ENCODE measurements around the gene CAPZB. TPM values are rescaled to one million over a fixed set of nuclear protein-coding genes. Genes with fewer than 3 reads are reported as not detected.

The CAPZB gene
- polyA plus RNA-seq, 2 of the 4 experiments (the other 2 are of a cell fraction): 133 to 296 TPM

DNA sequence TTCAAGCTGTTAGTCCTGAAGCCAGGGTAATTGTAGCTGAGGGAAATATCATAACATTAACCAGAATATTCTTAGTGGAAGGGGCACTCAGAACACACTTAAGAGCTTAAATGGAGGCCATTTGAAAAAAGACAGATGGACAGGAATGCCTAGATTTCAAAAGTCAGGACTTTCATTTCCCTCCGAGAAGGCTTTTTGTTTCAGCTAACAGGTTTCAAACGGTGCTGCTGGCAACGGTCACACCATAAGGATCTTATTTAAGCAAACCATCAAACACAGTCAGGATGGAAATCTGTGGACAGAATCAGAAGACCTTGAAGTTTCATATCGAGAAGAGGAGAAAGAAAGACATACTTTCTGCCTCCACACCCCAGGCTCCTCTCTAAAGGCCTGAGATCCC lies 103.1 kb downstream of the CAPZB start:
- no peak overlapping the region for H3K4me3 ChIP-seq
- H3K27ac ChIP-seq: no peak overlapping the region
- FAIRE-seq: no peak
- 82% methylated on average over 4 of the region's 4 CpGs for WGBS (ENCODE audit: missing lambda C conversion rate)
- no peak overlapping the region for H3K4me2 ChIP-seq
- ChIA-PET CTCF (interaction anchor here (0.7 to 4.0 kb wide), 4 partner anchors 8 to 269 kb away, joined by 3 to 19 read pairs (median 6); no protein-coding TSS in a partner anchor), POLR2A (no interaction called here)
- TF ChIP-seq, protein P1, sequence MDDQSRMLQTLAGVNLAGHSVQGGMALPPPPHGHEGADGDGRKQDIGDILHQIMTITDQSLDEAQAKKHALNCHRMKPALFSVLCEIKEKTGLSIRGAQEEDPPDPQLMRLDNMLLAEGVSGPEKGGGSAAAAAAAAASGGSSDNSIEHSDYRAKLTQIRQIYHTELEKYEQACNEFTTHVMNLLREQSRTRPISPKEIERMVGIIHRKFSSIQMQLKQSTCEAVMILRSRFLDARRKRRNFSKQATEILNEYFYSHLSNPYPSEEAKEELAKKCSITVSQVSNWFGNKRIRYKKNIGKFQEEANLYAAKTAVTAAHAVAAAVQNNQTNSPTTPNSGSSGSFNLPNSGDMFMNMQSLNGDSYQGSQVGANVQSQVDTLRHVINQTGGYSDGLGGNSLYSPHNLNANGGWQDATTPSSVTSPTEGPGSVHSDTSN (IDR thresholded peaks at IDR 0.05): no peak
- TF ChIP-seq EHF (CRISPR knock-in tag; IDR thresholded peaks at IDR 0.05) (no peak), POLR2AphosphoS2 (conservative IDR thresholded peaks at IDR 0.05; ENCODE audit: low read length) (no peak), POLR2A (IDR thresholded peaks at IDR 0.05; ENCODE audit: low read length) (no peak), ESRRA (IDR thresholded peaks at IDR 0.05; ENCODE audit: borderline replicate concordance, low read length) (no peak), RAD21 (conservative IDR thresholded peaks at IDR 0.05 in 1 of 2, IDR thresholded peaks at IDR 0.05 in 1 of 2) (no peak), HEYL (CRISPR knock-in tag; IDR thresholded peaks at IDR 0.05) (no peak), HOXB5 (CRISPR knock-in tag; IDR thresholded peaks at IDR 0.05) (no peak)
- peaks cover 3% of the 10 kb centered on the region; the same call in 1 of the 3 replicates for H3K4me1 ChIP-seq
- H3K9me3 ChIP-seq: peaks cover under 1% of the 10 kb centered on the region; the same call in 1 of the 3 replicates
- DNase-seq (ENCODE audit: low read depth in 1 of 2, low spot score in 1 of 2): no peak
- no peak for ATAC-seq

DNA sequence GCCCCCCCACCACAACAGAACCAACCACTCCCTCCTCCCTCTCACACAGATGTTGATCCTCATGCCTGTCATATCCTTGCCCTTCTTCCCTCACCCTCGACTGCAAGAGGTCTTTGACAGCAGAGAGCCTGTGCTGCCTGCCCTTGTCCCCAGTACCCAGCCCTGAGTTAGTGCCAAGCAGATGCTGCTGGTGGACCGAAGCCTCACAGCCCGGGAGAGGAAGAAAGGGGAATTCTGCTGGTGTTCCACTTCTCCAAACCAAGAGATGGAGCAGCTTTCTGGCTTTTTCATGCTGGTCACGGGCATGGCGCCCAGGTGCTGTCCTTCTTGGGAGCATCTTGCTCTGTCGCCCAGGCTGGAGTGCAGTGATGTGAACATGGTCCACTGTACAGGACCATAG lies 104.1 kb downstream of the CAPZB start:
- FAIRE-seq: no peak

DNA sequence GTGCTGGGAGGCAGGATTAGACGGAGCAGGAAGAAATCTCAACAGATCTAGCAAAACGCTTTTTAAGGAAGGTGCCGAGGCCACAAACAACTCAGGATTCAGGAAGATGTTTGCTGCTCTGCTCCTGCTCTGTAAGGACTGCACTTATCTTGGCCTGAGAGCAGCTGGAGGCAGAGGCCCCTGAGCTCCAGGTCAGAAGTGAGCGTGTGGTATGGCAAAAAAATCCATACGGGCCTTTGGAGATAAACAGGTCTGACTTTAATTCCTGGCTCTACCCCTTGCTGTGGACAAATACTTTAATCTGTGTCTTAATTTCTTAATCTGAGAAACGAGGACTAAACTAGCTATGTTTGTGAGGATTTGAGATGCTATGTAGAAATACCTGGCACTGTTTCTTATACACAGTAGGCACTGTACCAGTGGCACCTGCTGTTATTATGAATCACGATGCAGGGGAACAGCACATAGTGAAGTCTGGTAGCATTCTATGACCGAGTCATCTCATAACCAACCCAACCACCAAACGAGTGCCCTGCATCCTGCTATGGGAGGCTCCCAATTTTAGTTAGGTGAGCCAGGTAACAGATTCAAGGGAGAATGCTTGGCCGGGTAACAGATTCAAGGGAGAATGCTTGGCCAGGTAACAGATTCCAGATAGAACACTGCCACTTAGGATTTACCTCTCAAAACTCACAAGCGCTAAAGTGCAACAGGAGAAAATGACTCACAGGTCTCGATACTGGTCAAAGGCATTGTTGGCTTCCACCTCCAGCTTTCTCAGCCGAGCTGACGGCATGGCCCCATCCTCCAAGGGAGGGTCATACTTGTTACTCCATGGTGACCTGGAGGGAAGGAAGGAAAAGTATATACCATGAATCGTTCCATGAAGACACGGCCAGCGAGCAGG lies 107.3 kb downstream of the CAPZB start:
- WGBS (ENCODE audit: missing lambda C conversion rate): 93% methylated on average over 17 of the region's 17 CpGs
- Histone ChIP-seq H3K4me3 (no peak overlapping the region), H3K4me2 (no peak overlapping the region), H3K9me3 (peaks cover 3% of the 10 kb centered on the region; the same call in 1 of the 3 replicates), H3K4me1 (no peaks in the 10 kb centered on the region), H3K27ac (no peak overlapping the region)
- ChIA-PET POLR2A (no interaction called here), CTCF (no interaction called here)
- ATAC-seq (no peak), DNase-seq (ENCODE audit: low read depth in 1 of 2, low spot score in 1 of 2) (no peak), FAIRE-seq (no peak)
- TF ChIP-seq CBX8 (IDR thresholded peaks at IDR 0.05) (no peak), ZSCAN20 (CRISPR knock-in tag; IDR thresholded peaks at IDR 0.05) (no peak), RARB (CRISPR knock-in tag; IDR thresholded peaks at IDR 0.05) (no peak), POLR2AphosphoS2 (conservative IDR thresholded peaks at IDR 0.05; ENCODE audit: low read length) (no peak), BHLHE40 (IDR thresholded peaks at IDR 0.05; ENCODE audit: low read depth, low read length) (no peak), FOSL2 (IDR thresholded peaks at IDR 0.05) (no peak), FOSL2 (CRISPR knock-in tag; IDR thresholded peaks at IDR 0.05) (no peak), RFX5 (IDR thresholded peaks at IDR 0.05) (no peak), RNF2 (IDR thresholded peaks at IDR 0.05; ENCODE audit: borderline replicate concordance, low read depth) (no peak), SMC3 (IDR thresholded peaks at IDR 0.05) (no peak), FOSB (CRISPR knock-in tag; IDR thresholded peaks at IDR 0.05) (no peak), HDAC2 (IDR thresholded peaks at IDR 0.05) (no peak), MYC (IDR thresholded peaks at IDR 0.05; ENCODE audit: borderline replicate concordance, low read length) (no peak)
- TF ChIP-seq, protein P2, sequence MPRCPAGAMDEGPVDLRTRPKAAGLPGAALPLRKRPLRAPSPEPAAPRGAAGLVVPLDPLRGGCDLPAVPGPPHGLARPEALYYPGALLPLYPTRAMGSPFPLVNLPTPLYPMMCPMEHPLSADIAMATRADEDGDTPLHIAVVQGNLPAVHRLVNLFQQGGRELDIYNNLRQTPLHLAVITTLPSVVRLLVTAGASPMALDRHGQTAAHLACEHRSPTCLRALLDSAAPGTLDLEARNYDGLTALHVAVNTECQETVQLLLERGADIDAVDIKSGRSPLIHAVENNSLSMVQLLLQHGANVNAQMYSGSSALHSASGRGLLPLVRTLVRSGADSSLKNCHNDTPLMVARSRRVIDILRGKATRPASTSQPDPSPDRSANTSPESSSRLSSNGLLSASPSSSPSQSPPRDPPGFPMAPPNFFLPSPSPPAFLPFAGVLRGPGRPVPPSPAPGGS (IDR thresholded peaks at IDR 0.05): no peak
- TF ChIP-seq, protein P3, sequence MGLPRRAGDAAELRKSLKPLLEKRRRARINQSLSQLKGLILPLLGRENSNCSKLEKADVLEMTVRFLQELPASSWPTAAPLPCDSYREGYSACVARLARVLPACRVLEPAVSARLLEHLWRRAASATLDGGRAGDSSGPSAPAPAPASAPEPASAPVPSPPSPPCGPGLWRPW (IDR thresholded peaks at IDR 0.05): no peak

More for the DNA sequence above, 104.1 kb downstream of the CAPZB start:
- Histone ChIP-seq H3K4me1 (peaks cover 3% of the 10 kb centered on the region; the same call in 1 of the 3 replicates), H3K4me2 (no peak overlapping the region), H3K27ac (no peak overlapping the region), H3K4me3 (no peak overlapping the region), H3K9me3 (peaks cover 3% of the 10 kb centered on the region; the same call in 1 of the 3 replicates)
- ATAC-seq (no peak), DNase-seq (ENCODE audit: low read depth in 1 of 2, low spot score in 1 of 2) (no peak)
- WGBS (ENCODE audit: missing lambda C conversion rate): 89% methylated on average over 6 of the region's 6 CpGs
- ChIA-PET POLR2A (no interaction called here), CTCF (interaction anchor here (1.1 to 2.1 kb wide), 3 partner anchors 10 to 270 kb away, joined by 6 to 7 read pairs (median 6); no protein-coding TSS in a partner anchor)
- TF ChIP-seq CBX2 (IDR thresholded peaks at IDR 0.05; ENCODE audit: borderline replicate concordance, low read depth): no peak
- no peak for TF ChIP-seq CHD4 (IDR thresholded peaks at IDR 0.05; ENCODE audit: borderline replicate concordance)
- TF ChIP-seq CEBPB (IDR thresholded peaks at IDR 0.05): no peak
- no peak for TF ChIP-seq POLR2A (IDR thresholded peaks at IDR 0.05; ENCODE audit: low read length)
- TF ChIP-seq BHLHE40 (IDR thresholded peaks at IDR 0.05; ENCODE audit: low read depth, low read length): no peak
- TF ChIP-seq, protein P4, sequence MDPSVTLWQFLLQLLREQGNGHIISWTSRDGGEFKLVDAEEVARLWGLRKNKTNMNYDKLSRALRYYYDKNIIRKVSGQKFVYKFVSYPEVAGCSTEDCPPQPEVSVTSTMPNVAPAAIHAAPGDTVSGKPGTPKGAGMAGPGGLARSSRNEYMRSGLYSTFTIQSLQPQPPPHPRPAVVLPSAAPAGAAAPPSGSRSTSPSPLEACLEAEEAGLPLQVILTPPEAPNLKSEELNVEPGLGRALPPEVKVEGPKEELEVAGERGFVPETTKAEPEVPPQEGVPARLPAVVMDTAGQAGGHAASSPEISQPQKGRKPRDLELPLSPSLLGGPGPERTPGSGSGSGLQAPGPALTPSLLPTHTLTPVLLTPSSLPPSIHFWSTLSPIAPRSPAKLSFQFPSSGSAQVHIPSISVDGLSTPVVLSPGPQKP (IDR thresholded peaks at IDR 0.05; ENCODE audit: low read depth, low read length): no peak
- TF ChIP-seq, protein P5, sequence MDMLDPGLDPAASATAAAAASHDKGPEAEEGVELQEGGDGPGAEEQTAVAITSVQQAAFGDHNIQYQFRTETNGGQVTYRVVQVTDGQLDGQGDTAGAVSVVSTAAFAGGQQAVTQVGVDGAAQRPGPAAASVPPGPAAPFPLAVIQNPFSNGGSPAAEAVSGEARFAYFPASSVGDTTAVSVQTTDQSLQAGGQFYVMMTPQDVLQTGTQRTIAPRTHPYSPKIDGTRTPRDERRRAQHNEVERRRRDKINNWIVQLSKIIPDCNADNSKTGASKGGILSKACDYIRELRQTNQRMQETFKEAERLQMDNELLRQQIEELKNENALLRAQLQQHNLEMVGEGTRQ (IDR thresholded peaks at IDR 0.05): no peak
- TF ChIP-seq, protein P1 (IDR thresholded peaks at IDR 0.05): no peak
- TF ChIP-seq RARB (CRISPR knock-in tag; IDR thresholded peaks at IDR 0.05): no peak

Measured in A549 (cell line).